ENCODE data around the gene HSF5. TPM values are rescaled to one million over a fixed set of nuclear protein-coding genes. Genes with fewer than 3 reads are reported as not detected.
A peak's percentile ranks its signal among the peaks of the same experiment; 100 is the strongest.

The HSF5 gene
- total RNA-seq, 1 experiment from 2014 or later: not detected

- H2BK15ac ChIP-seq (ENCODE audit: low read depth, low read length): no peak overlapping the region
- WGBS (ENCODE audit: extremely low coverage, insufficient read length, low lambda C conversion rate): no CpG with 5 or more reads among the region's 3 CpGs
- no peak overlapping the region for H3K23ac ChIP-seq (ENCODE audit: insufficient read length, low read depth, low read length)
- no peak overlapping the region for H2BK5ac ChIP-seq (ENCODE audit: insufficient read length, low read length)
- no peaks in the 10 kb centered on the region for H3K27me3 ChIP-seq (ENCODE audit: insufficient read depth, low read length)
- H3K27me3 Mint-ChIP-seq (ENCODE audit: low read depth): peaks cover 35% of the 10 kb centered on the region
- no peak overlapping the region for H3K18ac ChIP-seq (ENCODE audit: insufficient read length, low read depth, low read length)
- no peak overlapping the region for H3K4ac ChIP-seq (ENCODE audit: low read depth, low read length)
- TF ChIP-seq CTCF (conservative IDR thresholded peaks at IDR 0.05): no peak
- H3K4me3 Mint-ChIP-seq: no peak overlapping the region
- no peaks in the 10 kb centered on the region for H3K9me3 ChIP-seq (ENCODE audit: control insufficient read depth, low read depth, low read length)
- no peak overlapping the region for H3T11ph ChIP-seq (ENCODE audit: low read length)
- H3K9ac ChIP-seq (ENCODE audit: extremely low read depth, insufficient read length, low read length): no peak overlapping the region
- H3K9me3 Mint-ChIP-seq: no peaks in the 10 kb centered on the region
- DNase-seq: no peak
- H4K20me1 ChIP-seq (ENCODE audit: control insufficient read depth, insufficient read depth, insufficient read length): no peaks in the 10 kb centered on the region
- no peak overlapping the region for H4K5ac ChIP-seq (ENCODE audit: insufficient read length, low read depth, low read length)
- H2AK5ac ChIP-seq (ENCODE audit: insufficient read length, low read length): no peak overlapping the region
- H3K27ac ChIP-seq (ENCODE audit: insufficient read length, low read depth, low read length): no peak overlapping the region
- no peaks in the 10 kb centered on the region for H3K79me1 ChIP-seq (ENCODE audit: insufficient read depth, low read depth, low read length, poor library complexity, severe bottlenecking)
- H3K79me2 ChIP-seq (ENCODE audit: insufficient read depth, low read length): no peaks in the 10 kb centered on the region
- no peak overlapping the region for H3K56ac ChIP-seq (ENCODE audit: insufficient read length, low read depth, low read length)
- H4K91ac ChIP-seq (ENCODE audit: insufficient read length, low read depth, low read length): no peak overlapping the region
- H2BK20ac ChIP-seq (ENCODE audit: low read depth, low read length, poor library complexity, severe bottlenecking): no peak overlapping the region
- H3K14ac ChIP-seq (ENCODE audit: insufficient read depth, low read length): peak overlapping the region; percentile 50; the same call in 1 of the 2 replicates
- H3K36me3 Mint-ChIP-seq (ENCODE audit: insufficient read depth in 1 of 3, low read depth in 3 of 3): no peaks in the 10 kb centered on the region
- H3K4me1 Mint-ChIP-seq: peaks cover 21 to 25% of the 10 kb centered on the region in 2 experiments
- H3K4me2 ChIP-seq (ENCODE audit: insufficient read depth, insufficient read length, low read length): no peak overlapping the region
- peaks cover 1% of the 10 kb centered on the region for H3K23me2 ChIP-seq (ENCODE audit: insufficient read length, low read depth, low read length, poor library complexity, severe bottlenecking)
- H2BK120ac ChIP-seq (ENCODE audit: low read depth, low read length, poor library complexity, severe bottlenecking): no peak overlapping the region
- H4K8ac ChIP-seq (replicated peaks; ENCODE audit: insufficient read length, low read depth, low read length): no peak overlapping the region
- H3K27ac Mint-ChIP-seq: no peak overlapping the region
- H3K4me1 ChIP-seq (ENCODE audit: insufficient read depth, low read length): 0 out of 2 replicates have a peak, but pooled peaks cover 2% of the 10 kb centered on the region
- no peak overlapping the region for H2BK12ac ChIP-seq (ENCODE audit: insufficient read length, low read depth, low read length)
- H2AFZ ChIP-seq (ENCODE audit: low read length): no peak overlapping the region
Measured at GRCh38 chr17:58536542-58536941, 48.3 kb upstream of the HSF5 start.

Data from H9 (cell line).